Activated naive CD8-positive, alpha-beta T cell treated with anti-CD3 and anti-CD28 coated beads, Interleukin-2, amount 50 U/mL, for 24 hours (primary cell): ENCODE results near the gene CENPVL1.
A peak's percentile ranks its signal among the peaks of the same experiment; 100 is the strongest.
"Not testable (repeated sequence)": the region's sequence is repeated elsewhere in the genome, so short reads cannot be mapped to it uniquely, and the experiment has no call there.

Experiments
- ATAC-seq: fragments of 150-1000 bp; cut with Tn5 transposase; one replicate; pipeline ENCODE4 v1.10.0; 2021
- DNase-seq: peaks from one replicate; pipeline ENCODE4 v3.0.0; 2021
- H3K27ac Mint-ChIP-seq: one replicate; pipeline ENCODE4 v1.8.0; 2021; ENCODE audit warnings: mild to moderate bottlenecking, mixed read lengths
- H3K27me3 Mint-ChIP-seq: one replicate; pipeline ENCODE4 v1.8.0; 2021; ENCODE audit warnings: mixed read lengths
- H3K36me3 Mint-ChIP-seq: one replicate; pipeline ENCODE4 v1.8.0; 2021; ENCODE audit warnings: low read depth, mixed read lengths
- H3K4me1 Mint-ChIP-seq: one replicate; pipeline ENCODE4 v1.8.0; 2021; ENCODE audit warnings: mixed read lengths
- H3K4me3 Mint-ChIP-seq: one replicate; pipeline ENCODE4 v1.8.0; 2021; ENCODE audit warnings: mild to moderate bottlenecking, moderate library complexity, mixed read lengths
- H3K9me3 Mint-ChIP-seq: one replicate; pipeline ENCODE4 v1.8.0; 2021; ENCODE audit warnings: mixed read lengths

CENPVL1 gene

GRCh38 chrX:51710277-51711164, at the start of gene CENPVL1:
TSS of gene CENPVL1 (plus strand) at chrX:51710512. CDS start at chrX:51710512, 0 bp downstream.
- H3K27me3 Mint-ChIP-seq, H3K36me3 Mint-ChIP-seq, H3K4me1 Mint-ChIP-seq, H3K4me3 Mint-ChIP-seq, H3K9me3 Mint-ChIP-seq, ATAC-seq, DNase-seq, H3K27ac Mint-ChIP-seq: not testable (repeated sequence)

GRCh38 chrX:51665981-51666380, 44.3 kb upstream of the CENPVL1 start:
- Mint-ChIP-seq H3K4me3 (no peak overlapping the region), H3K4me1 (peaks cover 2% of the 10 kb centered on the region), H3K27ac (no peak overlapping the region), H3K27me3 (peaks cover 2% of the 10 kb centered on the region), H3K9me3 (no peaks in the 10 kb centered on the region), H3K36me3 (no peaks in the 10 kb centered on the region)
- ATAC-seq (no peak), DNase-seq (no peak)

DNA sequence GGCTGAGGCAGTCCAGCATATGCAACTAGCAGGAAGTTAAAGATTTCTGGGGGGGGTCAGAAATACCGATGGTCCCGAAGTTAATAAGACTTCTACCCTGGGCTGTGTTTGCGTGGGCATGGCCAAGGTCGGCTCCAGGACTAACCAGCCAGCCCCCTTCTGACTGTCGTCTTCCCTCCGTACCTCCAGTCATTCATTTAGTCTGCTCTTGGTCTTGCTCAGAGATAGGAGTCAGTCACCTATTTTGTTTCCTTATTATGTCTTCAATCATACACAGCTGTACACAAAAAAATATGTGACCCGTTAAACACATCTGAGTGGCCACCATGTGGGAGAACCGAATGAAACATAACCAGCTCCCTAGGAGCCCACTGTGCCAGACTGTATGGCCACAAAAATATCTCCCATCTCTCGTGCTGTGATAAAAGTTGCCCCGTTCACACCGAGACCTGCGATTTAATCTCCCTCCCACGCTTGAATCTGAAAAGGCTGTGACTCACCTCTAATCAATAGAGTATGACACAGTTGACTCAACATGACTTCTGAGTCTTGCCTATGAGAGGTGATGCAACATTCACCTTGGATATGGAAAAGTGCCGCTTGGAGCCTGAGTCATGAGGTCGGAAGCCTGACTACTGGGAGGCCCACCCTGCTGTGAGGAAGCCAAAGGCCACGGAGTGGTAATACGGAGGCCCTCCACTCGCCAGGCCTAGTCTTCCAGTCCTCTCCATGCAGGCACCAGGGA, 30.5 kb upstream of the CENPVL1 start:
- H3K4me3 Mint-ChIP-seq, H3K9me3 Mint-ChIP-seq: not testable (repeated sequence)

DNA sequence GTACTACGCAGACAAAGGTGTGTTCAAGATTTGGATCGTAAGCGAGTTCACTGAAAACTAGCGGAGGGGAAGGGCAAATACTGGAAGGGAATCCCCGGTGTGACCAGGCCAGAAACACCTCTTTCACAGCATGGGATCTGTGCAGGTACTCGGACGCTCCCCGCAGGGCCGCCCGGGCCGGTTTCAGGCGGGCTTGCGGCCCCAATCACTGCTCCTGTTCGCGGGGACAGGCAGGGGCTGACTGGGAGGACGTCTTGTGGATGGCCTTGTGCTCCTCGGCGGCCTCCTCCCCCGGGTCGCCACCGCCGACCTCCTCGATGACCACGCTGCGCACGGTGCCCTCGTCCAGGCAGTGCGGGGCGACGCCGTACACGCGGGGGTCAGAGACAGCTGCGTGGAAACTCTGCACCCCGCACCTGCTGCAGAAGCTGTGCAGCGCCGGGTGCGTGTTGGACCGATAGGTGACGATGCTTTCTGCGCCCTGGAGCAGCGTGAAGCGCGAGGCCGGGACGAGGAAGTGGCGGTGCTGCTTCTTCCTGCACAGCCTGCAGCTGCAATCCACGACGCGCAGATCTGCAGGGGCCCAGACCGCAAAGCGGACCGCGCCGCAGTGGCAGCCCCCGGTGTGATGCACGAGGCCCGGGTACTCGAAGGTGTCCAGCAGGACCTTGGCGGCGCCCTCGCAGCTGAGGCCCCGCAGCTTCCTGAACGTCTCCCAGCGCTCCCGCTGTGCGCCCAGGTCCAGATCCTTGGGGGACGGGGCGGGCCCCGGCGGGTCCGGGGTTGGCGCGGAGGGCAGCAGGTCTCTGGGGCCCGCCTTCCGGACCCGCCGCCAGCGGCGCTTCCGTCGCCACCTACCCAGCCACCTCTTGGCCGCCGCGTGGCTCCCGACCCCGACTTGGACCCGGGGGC, 28.2 kb upstream of the CENPVL1 start:
- not testable (repeated sequence) for H3K4me1 Mint-ChIP-seq, H3K4me3 Mint-ChIP-seq, H3K27me3 Mint-ChIP-seq, ATAC-seq, H3K9me3 Mint-ChIP-seq, DNase-seq, H3K36me3 Mint-ChIP-seq, H3K27ac Mint-ChIP-seq

More for the DNA sequence above, 30.5 kb upstream of the CENPVL1 start:
- not testable (repeated sequence) for H3K4me1 Mint-ChIP-seq, ATAC-seq, H3K27ac Mint-ChIP-seq, H3K36me3 Mint-ChIP-seq, H3K27me3 Mint-ChIP-seq, DNase-seq

- H3K36me3 Mint-ChIP-seq, ATAC-seq, DNase-seq, H3K27me3 Mint-ChIP-seq, H3K4me1 Mint-ChIP-seq, H3K27ac Mint-ChIP-seq, H3K4me3 Mint-ChIP-seq, H3K9me3 Mint-ChIP-seq: not testable (repeated sequence)
Measured at GRCh38 chrX:51682720-51683062, 27.6 kb upstream of the CENPVL1 start, which contains the start of gene CENPVL2. TSS of gene CENPVL2 (minus strand) at chrX:51682831. CDS start at chrX:51682831, 0 bp downstream.

- Mint-ChIP-seq H3K27ac (no peak overlapping the region), H3K27me3 (peaks cover 4% of the 10 kb centered on the region), H3K36me3 (no peaks in the 10 kb centered on the region), H3K9me3 (no peaks in the 10 kb centered on the region), H3K4me1 (no peaks in the 10 kb centered on the region), H3K4me3 (no peak overlapping the region)
- DNase-seq (no peak), ATAC-seq (no peak)
Measured at GRCh38 chrX:51694254-51694653, 16.1 kb upstream of the CENPVL1 start.

GRCh38 chrX:51697397-51697796, 12.9 kb upstream of the CENPVL1 start:
- H3K36me3 Mint-ChIP-seq: no peaks in the 10 kb centered on the region
- no peak overlapping the region for H3K27ac Mint-ChIP-seq
- peaks cover 4% of the 10 kb centered on the region for H3K27me3 Mint-ChIP-seq
- H3K4me1 Mint-ChIP-seq: no peaks in the 10 kb centered on the region
- no peak for ATAC-seq
- H3K9me3 Mint-ChIP-seq: no peaks in the 10 kb centered on the region
- no peak overlapping the region for H3K4me3 Mint-ChIP-seq
- no peak for DNase-seq

- not testable (repeated sequence) for H3K4me1 Mint-ChIP-seq, H3K27me3 Mint-ChIP-seq, H3K27ac Mint-ChIP-seq, H3K36me3 Mint-ChIP-seq, H3K4me3 Mint-ChIP-seq, DNase-seq, H3K9me3 Mint-ChIP-seq
- peak; percentile 20 for ATAC-seq
Measured at GRCh38 chrX:51712943-51713647, 2.8 kb downstream of the CENPVL1 start.

DNA sequence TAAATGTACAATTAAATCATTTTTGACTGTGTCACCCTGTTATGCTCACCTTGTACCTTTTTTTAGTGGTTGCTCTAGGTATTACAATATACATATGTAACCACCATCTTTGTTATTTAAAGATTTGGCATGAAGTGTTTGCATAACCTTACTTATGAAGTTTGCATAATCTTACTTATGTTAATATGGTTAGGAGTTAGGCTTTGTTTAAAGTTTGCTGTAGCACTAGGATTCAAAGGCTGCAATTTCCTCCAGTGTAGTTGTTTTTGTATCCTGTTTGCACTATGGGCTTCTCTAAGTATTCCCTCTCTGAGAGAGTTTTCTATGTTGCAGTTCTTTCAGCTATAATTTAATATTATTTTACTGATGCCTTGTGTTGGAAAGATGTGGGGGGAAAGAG, 17.9 kb downstream of the CENPVL1 start:
- ATAC-seq (no peak), DNase-seq (no peak)
- no peak overlapping the region for H3K27ac Mint-ChIP-seq
- H3K4me1 Mint-ChIP-seq: no peaks in the 10 kb centered on the region
- H3K36me3 Mint-ChIP-seq: no peaks in the 10 kb centered on the region
- H3K27me3 Mint-ChIP-seq: no peaks in the 10 kb centered on the region
- no peaks in the 10 kb centered on the region for H3K9me3 Mint-ChIP-seq
- no peak overlapping the region for H3K4me3 Mint-ChIP-seq

- Mint-ChIP-seq H3K9me3 (no peaks in the 10 kb centered on the region), H3K4me1 (no peaks in the 10 kb centered on the region), H3K27me3 (peaks cover 6% of the 10 kb centered on the region), H3K27ac (no peak overlapping the region), H3K36me3 (no peaks in the 10 kb centered on the region), H3K4me3 (no peak overlapping the region)
- DNase-seq (no peak), ATAC-seq (no peak)
Measured at GRCh38 chrX:51737091-51737490, 26.8 kb downstream of the CENPVL1 start.

- H3K36me3 Mint-ChIP-seq: peaks cover 27% of the 10 kb centered on the region
- peaks cover 6% of the 10 kb centered on the region for H3K27me3 Mint-ChIP-seq
- peak overlapping the region; percentile 84 for H3K4me3 Mint-ChIP-seq
- DNase-seq: no peak
- peaks cover 15% of the 10 kb centered on the region for H3K9me3 Mint-ChIP-seq
- peaks cover 20% of the 10 kb centered on the region for H3K4me1 Mint-ChIP-seq
- no peak overlapping the region for H3K27ac Mint-ChIP-seq
- no peak for ATAC-seq
Measured at GRCh38 chrX:51742586-51742985, 32.3 kb downstream of the CENPVL1 start.

GRCh38 chrX:51743179-51743957, 33.1 kb downstream of the CENPVL1 start, which contains the start of gene GSPT2:
TSS of gene GSPT2 (plus strand) at chrX:51743442. CDS start at chrX:51743627, 185 bp downstream.
- DNase-seq (peak; percentile 62), ATAC-seq (peak; percentile 87)
- peaks cover 20% of the 10 kb centered on the region for H3K4me1 Mint-ChIP-seq
- H3K9me3 Mint-ChIP-seq: peaks cover 19% of the 10 kb centered on the region
- peak within 1 kb of the TSS; percentile 68 for H3K27ac Mint-ChIP-seq
- H3K27me3 Mint-ChIP-seq: peaks cover 2% of the 10 kb centered on the region
- peaks cover 27% of the 10 kb centered on the region for H3K36me3 Mint-ChIP-seq
- H3K4me3 Mint-ChIP-seq: peak within 1 kb of the TSS; percentile 84

- ATAC-seq: no peak
- peaks cover 20% of the 10 kb centered on the region for H3K4me1 Mint-ChIP-seq
- H3K4me3 Mint-ChIP-seq: no peak overlapping the region
- H3K27ac Mint-ChIP-seq: no peak overlapping the region
- no peaks in the 10 kb centered on the region for H3K27me3 Mint-ChIP-seq
- peaks cover 27% of the 10 kb centered on the region for H3K36me3 Mint-ChIP-seq
- no peak for DNase-seq
- peaks cover 26% of the 10 kb centered on the region for H3K9me3 Mint-ChIP-seq
Measured at GRCh38 chrX:51747671-51748070, 37.4 kb downstream of the CENPVL1 start.
